ENCODE data around the gene ST13. TPM values are rescaled to one million over a fixed set of nuclear protein-coding genes. Genes with fewer than 3 reads are reported as not detected.
"Not testable (repeated sequence)": the region's sequence is repeated elsewhere in the genome, so short reads cannot be mapped to it uniquely, and the experiment has no call there.

The ST13 gene
- total RNA-seq, 2 experiments from 2014 or later, result 260 to 297 TPM

- ATAC-seq; H3K4me1 Mint-ChIP-seq; H3K27me3 Mint-ChIP-seq; intact Hi-C loops (cut with DNase I, micrococcal nuclease); H3K4me3 Mint-ChIP-seq; H3K9me3 Mint-ChIP-seq (ENCODE audit: low read depth); H3K27ac Mint-ChIP-seq; H3K36me3 Mint-ChIP-seq (ENCODE audit: low read depth); DNase-seq; POLR2A ChIA-PET: not testable (repeated sequence)
- CTCF ChIA-PET, result interaction anchor here (0.8 to 2.2 kb wide), 3 partner anchors 11 to 55 kb away, joined by 3 to 6 read pairs (median 4); partner anchors contain the start of genes SLC25A17, ST13 and XPNPEP3
Measured at GRCh38 chr22:40868379-40868778, 11.9 kb upstream of the ST13 start.

GRCh38 chr22:40867109-40867508 is 10.7 kb upstream of the ST13 start:
- H3K27ac Mint-ChIP-seq, result no peak overlapping the region
- intact Hi-C loops (cut with DNase I, micrococcal nuclease), result no loop called here
- DNase-seq, result no peak
- ChIA-PET CTCF (interaction anchor here (0.8 to 2.2 kb wide), 7 partner anchors 10 to 48 kb away, joined by 3 to 6 read pairs (median 4); partner anchors contain the start of genes SLC25A17, ST13 and XPNPEP3), POLR2A (interaction anchor here (0.6 kb wide), 1 partner anchor 11 kb away, joined by 4 read pairs; the partner anchor contains the start of gene ST13)
- no peak overlapping the region for H3K4me3 Mint-ChIP-seq
- H3K9me3 Mint-ChIP-seq (ENCODE audit: low read depth), result no peaks in the 10 kb centered on the region
- no peak for ATAC-seq
- H3K4me1 Mint-ChIP-seq, result peaks cover 11% of the 10 kb centered on the region
- H3K27me3 Mint-ChIP-seq, result no peaks in the 10 kb centered on the region
- H3K36me3 Mint-ChIP-seq (ENCODE audit: low read depth), result peaks cover 2% of the 10 kb centered on the region

- intact Hi-C loops (cut with DNase I, micrococcal nuclease), result no loop called here
- no peak overlapping the region for H3K4me3 Mint-ChIP-seq
- POLR2A ChIA-PET, result no interaction called here
- CTCF ChIA-PET, result interaction anchor here (0.6 to 0.7 kb wide), 2 partner anchors 37 to 84 kb away, joined by 3 read pairs; no protein-coding TSS in a partner anchor
- H3K27me3 Mint-ChIP-seq, result no peaks in the 10 kb centered on the region
- peaks cover 31% of the 10 kb centered on the region for H3K4me1 Mint-ChIP-seq
- no peak for ATAC-seq
- peaks cover 9% of the 10 kb centered on the region for H3K36me3 Mint-ChIP-seq (ENCODE audit: low read depth)
- no peaks in the 10 kb centered on the region for H3K9me3 Mint-ChIP-seq (ENCODE audit: low read depth)
- DNase-seq, result no peak
- H3K27ac Mint-ChIP-seq, result no peak overlapping the region
Measured at GRCh38 chr22:40862537-40862936, 6.1 kb upstream of the ST13 start.

- ATAC-seq, result no peak
- Mint-ChIP-seq H3K4me1 (peaks cover 33% of the 10 kb centered on the region), H3K27me3 (no peaks in the 10 kb centered on the region), H3K9me3 (ENCODE audit: low read depth) (no peaks in the 10 kb centered on the region), H3K36me3 (ENCODE audit: low read depth) (peaks cover 13% of the 10 kb centered on the region), H3K27ac (peak within 1 kb of the TSS; percentile 70), H3K4me3 (no peak within 1 kb of the TSS)
- ChIA-PET CTCF (interaction anchor here (0.6 to 0.7 kb wide), 2 partner anchors 37 to 83 kb away, joined by 3 read pairs; no protein-coding TSS in a partner anchor), POLR2A (no interaction called here)
- intact Hi-C loops (cut with DNase I, micrococcal nuclease), result no loop called here
- no peak for DNase-seq
Measured at GRCh38 chr22:40862013-40862412, 5.6 kb upstream of the ST13 start, which contains the start of gene DNAJB7. Gene DNAJB7 (minus strand): TSS chr22:40862113. CDS start chr22:40861994, 119 bp downstream.

- DNase-seq (no peak), ATAC-seq (no peak)
- ChIA-PET POLR2A (interaction anchor here (0.5 to 1.3 kb wide), 6 partner anchors 38 to 831 kb away, joined by 3 to 8 read pairs (median 3); partner anchors contain the start of genes PHF5A, PMM1, SLC25A17 and SNU13), CTCF (interaction anchor here (0.5 to 2.2 kb wide), 8 partner anchors 10 to 813 kb away, joined by 3 to 11 read pairs (median 4); partner anchors contain the start of gene SLC25A17)
- Mint-ChIP-seq H3K4me3 (peak overlapping the region; percentile 97), H3K27me3 (no peaks in the 10 kb centered on the region), H3K27ac (peak overlapping the region; percentile 99), H3K36me3 (ENCODE audit: low read depth) (peaks cover 24% of the 10 kb centered on the region), H3K4me1 (peaks cover 49% of the 10 kb centered on the region), H3K9me3 (ENCODE audit: low read depth) (no peaks in the 10 kb centered on the region)
- intact Hi-C loops (cut with DNase I, micrococcal nuclease), result loop anchor here (1.0 to 5.0 kb wide), 11 partner anchors 40 to 763 kb away; partner anchors contain the start of genes ACO2 (in 1 of the 2), DESI1 (in 1 of the 2), EP300 (in 1 of the 2) and L3MBTL2 (in 1 of the 2)
Measured at GRCh38 chr22:40857309-40857855, 943 bp upstream of the ST13 start.

- intact Hi-C loops (cut with DNase I, micrococcal nuclease), result loop anchor here (1.0 to 5.0 kb wide), 16 partner anchors 37 to 765 kb away; partner anchors contain the start of genes RBX1 (in 2 of the 2), SLC25A17 (in 2 of the 2), ACO2 (in 1 of the 2) and DESI1 (in 1 of the 2)
- H3K4me1 Mint-ChIP-seq, result peaks cover 59% of the 10 kb centered on the region
Measured at GRCh38 chr22:40855979-40856512, 393 bp downstream of the ST13 start.

GRCh38 chr22:40855071-40855978 is 1.1 kb downstream of the ST13 start:
- Mint-ChIP-seq H3K27ac (peak overlapping the region; percentile 79), H3K27me3 (no peaks in the 10 kb centered on the region), H3K36me3 (ENCODE audit: low read depth) (peaks cover 28% of the 10 kb centered on the region), H3K9me3 (ENCODE audit: low read depth) (no peaks in the 10 kb centered on the region), H3K4me1 (peaks cover 59% of the 10 kb centered on the region), H3K4me3 (peak overlapping the region; percentile 97)
- DNase-seq, result peak; percentile 37
- no peak for ATAC-seq
- ChIA-PET POLR2A (interaction anchor here (0.6 to 0.7 kb wide), 3 partner anchors 251 to 731 kb away, joined by 3 to 5 read pairs (median 3); partner anchors contain the start of gene PHF5A), CTCF (interaction anchor here (0.7 to 2.2 kb wide), 6 partner anchors 12 to 172 kb away, joined by 3 to 11 read pairs (median 3); no protein-coding TSS in a partner anchor)
- intact Hi-C loops (cut with DNase I, micrococcal nuclease), result loop anchor here in 1 of 2 experiments (5.0 kb wide), 4 partner anchors 42 to 612 kb away; partner anchors contain the start of genes ACO2, EP300, PHF5A and TOB2

More at GRCh38 chr22:40855979-40856512, 393 bp downstream of the ST13 start:
- ATAC-seq, result peak; percentile 14
- Mint-ChIP-seq H3K9me3 (ENCODE audit: low read depth) (no peaks in the 10 kb centered on the region), H3K27ac (peak overlapping the region; percentile 99), H3K27me3 (no peaks in the 10 kb centered on the region), H3K36me3 (ENCODE audit: low read depth) (peaks cover 30% of the 10 kb centered on the region), H3K4me3 (peak overlapping the region; percentile 97)
- DNase-seq, result peak; percentile 53
- ChIA-PET POLR2A (interaction anchor here (0.6 to 1.3 kb wide), 5 partner anchors 11 to 734 kb away, joined by 3 to 5 read pairs (median 3); partner anchors contain the start of genes PMM1 and TNRC6B), CTCF (interaction anchor here (1.5 to 2.2 kb wide), 4 partner anchors 36 to 173 kb away, joined by 3 to 11 read pairs (median 6); partner anchors contain the start of gene SLC25A17)

GRCh38 chr22:40853961-40854360 is 2.5 kb downstream of the ST13 start:
- no peak for DNase-seq
- ChIA-PET POLR2A (interaction anchor here (0.9 kb wide), 1 partner anchor 45 kb away, joined by 4 read pairs; no protein-coding TSS in a partner anchor), CTCF (interaction anchor here (0.6 to 1.3 kb wide), 6 partner anchors 19 to 651 kb away, joined by 3 to 5 read pairs (median 4); no protein-coding TSS in a partner anchor)
- peaks cover 34% of the 10 kb centered on the region for H3K36me3 Mint-ChIP-seq (ENCODE audit: low read depth)
- no peak for ATAC-seq
- intact Hi-C loops (cut with DNase I, micrococcal nuclease), result no loop called here
- no peaks in the 10 kb centered on the region for H3K9me3 Mint-ChIP-seq (ENCODE audit: low read depth)
- H3K27ac Mint-ChIP-seq, result peak overlapping the region; percentile 57
- H3K4me1 Mint-ChIP-seq, result peaks cover 58% of the 10 kb centered on the region
- no peaks in the 10 kb centered on the region for H3K27me3 Mint-ChIP-seq
- peak overlapping the region; percentile 97 for H3K4me3 Mint-ChIP-seq

- DNase-seq, result no peak
- H3K9me3 Mint-ChIP-seq (ENCODE audit: low read depth), result no peaks in the 10 kb centered on the region
- no peaks in the 10 kb centered on the region for H3K27me3 Mint-ChIP-seq
- CTCF ChIA-PET, result interaction anchor here (0.6 to 1.2 kb wide), 4 partner anchors 12 to 652 kb away, joined by 3 to 7 read pairs (median 4); no protein-coding TSS in a partner anchor
- ATAC-seq, result no peak
- intact Hi-C loops (cut with DNase I, micrococcal nuclease), result no loop called here
- peak overlapping the region; percentile 97 for H3K4me3 Mint-ChIP-seq
- peak overlapping the region; percentile 39 for H3K27ac Mint-ChIP-seq
- H3K36me3 Mint-ChIP-seq (ENCODE audit: low read depth), result peaks cover 34% of the 10 kb centered on the region
- peaks cover 53% of the 10 kb centered on the region for H3K4me1 Mint-ChIP-seq
- POLR2A ChIA-PET, result interaction anchor here (0.7 to 0.9 kb wide), 2 partner anchors 23 to 46 kb away, joined by 3 to 4 read pairs; no protein-coding TSS in a partner anchor
Measured at GRCh38 chr22:40853333-40853732, 3.1 kb downstream of the ST13 start.

- H3K4me3 Mint-ChIP-seq; POLR2A ChIA-PET; intact Hi-C loops (cut with DNase I, micrococcal nuclease); ATAC-seq; H3K27me3 Mint-ChIP-seq; H3K9me3 Mint-ChIP-seq (ENCODE audit: low read depth); DNase-seq; H3K27ac Mint-ChIP-seq: not testable (repeated sequence)
- H3K36me3 Mint-ChIP-seq (ENCODE audit: low read depth), result peaks cover 51% of the 10 kb centered on the region
- CTCF ChIA-PET, result interaction anchor here (1.0 kb wide), 1 partner anchor 11 kb away, joined by 4 read pairs; the partner anchor contains the start of gene XPNPEP3
- peaks cover 22% of the 10 kb centered on the region for H3K4me1 Mint-ChIP-seq
Measured at GRCh38 chr22:40845816-40846215, 10.6 kb downstream of the ST13 start.
